ENCODE measurements around the gene SMG6. TPM values are rescaled to one million over a fixed set of nuclear protein-coding genes. Genes with fewer than 3 reads are reported as not detected.

SMG6 gene
- total RNA-seq, 1 experiment from 2014 or later: 28.6 TPM

- Histone ChIP-seq H3K9me3 (ENCODE audit: control insufficient read depth, low read depth, low read length) (no peaks in the 10 kb centered on the region), H2AFZ (ENCODE audit: low read length) (no peak overlapping the region), H2AK5ac (ENCODE audit: insufficient read length, low read length) (no peak overlapping the region), H3K23me2 (ENCODE audit: insufficient read length, low read depth, low read length, poor library complexity, severe bottlenecking) (no peaks in the 10 kb centered on the region), H3K27ac (ENCODE audit: insufficient read length, low read depth, low read length) (no peak overlapping the region), H2BK20ac (ENCODE audit: low read depth, low read length, poor library complexity, severe bottlenecking) (no peak overlapping the region), H3K56ac (ENCODE audit: insufficient read length, low read depth, low read length) (no peak overlapping the region), H3K9ac (ENCODE audit: extremely low read depth, insufficient read length, low read length) (no peak overlapping the region), H3T11ph (ENCODE audit: low read length) (no peak overlapping the region), H3K79me1 (ENCODE audit: insufficient read depth, low read depth, low read length, poor library complexity, severe bottlenecking) (no peaks in the 10 kb centered on the region), H4K8ac (replicated peaks; ENCODE audit: insufficient read length, low read depth, low read length) (no peak overlapping the region), H2BK12ac (ENCODE audit: insufficient read length, low read depth, low read length) (no peak overlapping the region), H2BK5ac (ENCODE audit: insufficient read length, low read length) (no peak overlapping the region), H3K18ac (ENCODE audit: insufficient read length, low read depth, low read length) (no peak overlapping the region), H4K20me1 (ENCODE audit: control insufficient read depth, insufficient read depth, insufficient read length) (no peaks in the 10 kb centered on the region), H2BK15ac (ENCODE audit: low read depth, low read length) (no peak overlapping the region), H3K27me3 (ENCODE audit: insufficient read depth, low read length) (no peaks in the 10 kb centered on the region), H4K5ac (ENCODE audit: insufficient read length, low read depth, low read length) (no peak overlapping the region), H2BK120ac (ENCODE audit: low read depth, low read length, poor library complexity, severe bottlenecking) (no peak overlapping the region), H4K91ac (ENCODE audit: insufficient read length, low read depth, low read length) (no peak overlapping the region), H3K23ac (ENCODE audit: insufficient read length, low read depth, low read length) (no peak overlapping the region), H3K4me2 (ENCODE audit: insufficient read depth, insufficient read length, low read length) (no peak overlapping the region), H3K14ac (ENCODE audit: insufficient read depth, low read length) (no peak overlapping the region), H3K4me1 (ENCODE audit: insufficient read depth, low read length) (no peaks in the 10 kb centered on the region), H3K79me2 (ENCODE audit: insufficient read depth, low read length) (no peaks in the 10 kb centered on the region), H3K4ac (ENCODE audit: low read depth, low read length) (no peak overlapping the region)
- TF ChIP-seq CTCF (conservative IDR thresholded peaks at IDR 0.05): no peak
- H3K27me3 Mint-ChIP-seq (ENCODE audit: low read depth): no peaks in the 10 kb centered on the region
- no peak overlapping the region for H3K27ac Mint-ChIP-seq
- no CpG with 5 or more reads among the region's 2 CpGs for WGBS (ENCODE audit: extremely low coverage, insufficient read length, low lambda C conversion rate)
- peaks cover 2 to 3% of the 10 kb centered on the region in 2 experiments; a peak in 2 of 4 replicates for H3K4me1 Mint-ChIP-seq
- no peaks in the 10 kb centered on the region; a peak in 1 of 5 replicates for H3K9me3 Mint-ChIP-seq
- H3K4me3 Mint-ChIP-seq: no peak overlapping the region
- peaks cover 4 to 25% (median 5%) of the 10 kb centered on the region in 3 experiments; a peak in 4 of 7 replicates for H3K36me3 Mint-ChIP-seq (ENCODE audit: insufficient read depth in 1 of 3, low read depth in 3 of 3)
- DNase-seq: no peak
These were observed 41.4 kb downstream of the SMG6 start for GRCh38 chr17:2262135-2262587.
